ENCODE results near the gene GRP. TPM values are rescaled to one million over a fixed set of nuclear protein-coding genes. Genes with fewer than 3 reads are reported as not detected.

The GRP gene
- total and polyA plus RNA-seq, 9 donors, result 1.1 TPM; not detected in 8

DNA sequence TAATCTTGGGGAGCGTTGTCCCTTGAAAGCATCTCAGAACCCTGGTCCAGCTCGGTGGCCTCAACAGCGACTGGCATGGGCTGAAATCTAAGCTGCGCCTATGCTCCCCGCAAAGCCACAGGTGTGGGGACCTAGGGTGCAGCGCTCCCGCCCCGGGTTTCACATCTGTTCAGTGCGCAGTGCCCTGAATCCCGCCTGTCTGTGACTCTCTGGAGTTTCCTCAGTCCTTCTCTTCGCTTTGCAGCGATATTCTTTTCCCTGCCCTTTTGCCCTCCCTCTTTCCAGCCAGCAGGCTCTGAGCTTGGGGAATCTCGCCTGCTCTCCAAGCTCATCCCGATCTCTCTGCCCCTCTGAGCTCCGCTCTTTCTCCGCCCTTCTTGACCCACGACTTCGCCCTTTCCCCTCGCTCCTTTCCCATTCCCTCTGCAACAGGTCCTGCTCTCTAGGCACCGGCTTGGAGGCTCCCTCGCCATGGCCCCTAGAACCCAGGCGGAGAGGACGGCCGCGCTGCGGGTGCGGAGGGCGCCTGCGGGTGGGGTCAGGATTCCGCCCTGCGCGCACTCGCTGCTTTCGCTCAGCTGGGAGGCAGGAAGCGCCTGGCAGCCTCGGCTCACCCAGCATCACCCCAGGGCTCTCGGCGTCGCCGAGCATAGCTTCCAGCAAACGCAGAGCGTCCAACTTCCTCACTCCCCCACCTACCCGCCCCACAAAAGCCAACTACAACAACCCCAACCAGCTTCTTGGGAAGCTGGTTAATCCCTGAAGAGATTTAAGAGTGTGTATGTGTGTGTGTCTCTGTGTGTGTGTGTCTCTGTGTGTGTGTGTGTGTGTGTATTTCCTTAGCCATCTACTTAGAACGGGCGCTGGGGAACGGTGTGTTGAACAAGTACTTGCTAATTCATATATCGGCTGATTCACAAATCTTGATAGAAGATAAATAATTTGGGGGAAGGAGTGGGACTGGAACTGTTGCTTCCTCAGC lies 1.1 kb downstream of the GRP start:
- DNase-seq, result no peak
- WGBS, 3 donors, result 2 to 3% (median 3%) methylated on average over 47 of the region's 47 CpGs
- intact Hi-C loops (cut with DNase I), result no loop called here
- no peak overlapping the region for H3K27ac ChIP-seq
- no peaks in the 10 kb centered on the region for H3K4me1 ChIP-seq (ENCODE audit: insufficient read depth)
- no peaks in the 10 kb centered on the region for H3K27me3 ChIP-seq
- H3K36me3 ChIP-seq, result no peaks in the 10 kb centered on the region
- TF ChIP-seq EP300 (IDR thresholded peaks at IDR 0.05), result no peak
- no peak for TF ChIP-seq POLR2A (IDR thresholded peaks at IDR 0.05)
- TF ChIP-seq CTCF (IDR thresholded peaks at IDR 0.05), result no peak
- no peak overlapping the region for H3K4me3 ChIP-seq
- no peaks in the 10 kb centered on the region for H3K9me3 ChIP-seq

DNA sequence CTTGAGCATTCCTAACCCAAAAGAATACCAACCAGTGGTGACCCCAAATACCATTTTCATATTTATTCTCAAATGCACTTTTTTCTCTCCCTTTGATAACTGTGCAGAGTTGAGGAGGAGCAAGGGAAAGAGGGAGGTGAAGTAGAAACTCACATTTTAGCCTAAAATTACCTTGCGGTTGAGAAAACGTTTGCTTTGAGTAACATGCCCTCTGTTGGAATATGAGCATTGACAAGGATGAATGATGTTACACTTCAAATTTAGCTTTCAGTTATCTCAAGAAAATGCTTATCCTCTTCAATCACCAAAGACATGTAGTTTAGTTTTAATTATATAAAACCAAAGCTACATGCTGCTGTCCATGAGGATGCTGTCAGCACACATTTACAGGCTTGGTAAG lies 2.4 kb downstream of the GRP start:
- 69 to 84% (median 72%) methylated on average over 2 of the region's 2 CpGs for WGBS, 3 donors
- no peak overlapping the region for H3K4me3 ChIP-seq

DNA sequence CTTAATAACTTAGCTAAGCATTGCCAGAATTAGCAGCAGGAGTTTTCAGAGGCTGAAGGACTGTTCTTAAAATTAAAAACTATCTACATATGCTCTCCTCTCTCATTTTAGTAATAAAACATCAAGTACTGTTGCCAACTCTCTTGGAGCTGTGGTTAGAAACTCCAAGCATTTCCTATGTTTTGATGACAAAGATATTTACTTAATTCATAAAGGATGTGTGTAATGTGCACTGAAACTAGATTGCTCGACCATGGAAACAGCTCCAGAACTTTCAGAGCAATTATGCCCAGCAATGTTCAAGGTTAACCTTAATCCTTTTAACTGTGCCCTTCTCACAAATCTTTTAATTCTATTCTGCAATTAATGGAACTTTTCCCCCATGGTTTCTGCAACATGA lies 8.4 kb downstream of the GRP start:
- Histone ChIP-seq H3K27ac (no peak overlapping the region), H3K27me3 (no peaks in the 10 kb centered on the region), H3K36me3 (no peaks in the 10 kb centered on the region), H3K4me1 (ENCODE audit: insufficient read depth) (no peaks in the 10 kb centered on the region), H3K9me3 (no peaks in the 10 kb centered on the region), H3K4me3 (no peak overlapping the region)
- 3 to 11% (median 4%) methylated on average over 1 of the region's 1 CpG for whole genome bisulfite sequencing, 3 donors
- intact Hi-C loops (cut with DNase I), result no loop called here
- TF ChIP-seq EP300 (IDR thresholded peaks at IDR 0.05) (no peak), POLR2A (IDR thresholded peaks at IDR 0.05) (no peak), CTCF (IDR thresholded peaks at IDR 0.05) (no peak)
- DNase-seq, result no peak

More for the DNA sequence above, 2.4 kb downstream of the GRP start:
- intact Hi-C loops (cut with DNase I), result no loop called here
- Histone ChIP-seq H3K27me3 (no peaks in the 10 kb centered on the region), H3K36me3 (no peaks in the 10 kb centered on the region), H3K9me3 (no peaks in the 10 kb centered on the region), H3K4me1 (ENCODE audit: insufficient read depth) (no peaks in the 10 kb centered on the region), H3K27ac (no peak overlapping the region)
- TF ChIP-seq POLR2A (IDR thresholded peaks at IDR 0.05), result no peak
- no peak for TF ChIP-seq EP300 (IDR thresholded peaks at IDR 0.05)
- TF ChIP-seq CTCF (IDR thresholded peaks at IDR 0.05), result no peak
- no peak for DNase-seq

DNA sequence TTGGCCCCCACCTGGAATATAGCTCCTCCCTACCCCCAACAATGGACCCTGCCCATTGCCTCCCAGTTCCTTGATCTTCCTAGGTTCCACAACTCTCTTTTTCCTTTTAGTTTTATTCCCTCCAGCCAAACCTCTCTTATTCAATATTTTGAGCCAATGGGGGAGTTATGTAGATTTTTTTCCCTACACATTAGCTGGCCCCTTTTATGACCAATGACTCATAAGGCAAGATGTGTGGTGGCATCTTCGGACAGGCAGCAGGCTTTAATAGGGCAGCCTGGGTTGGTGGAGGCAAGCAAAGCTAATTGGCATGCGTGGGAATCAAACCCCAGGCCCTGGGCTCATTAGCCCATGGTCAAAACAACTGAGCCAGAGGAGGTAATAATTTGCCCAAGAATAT lies 9.2 kb downstream of the GRP start:
- no peaks in the 10 kb centered on the region for H3K27me3 ChIP-seq
- no peak for TF ChIP-seq EP300 (IDR thresholded peaks at IDR 0.05)
- no peak for TF ChIP-seq CTCF (IDR thresholded peaks at IDR 0.05)
- no peak for TF ChIP-seq POLR2A (IDR thresholded peaks at IDR 0.05)
- H3K4me1 ChIP-seq (ENCODE audit: insufficient read depth), result no peaks in the 10 kb centered on the region
- DNase-seq, result no peak
- 90 to 96% (median 91%) methylated on average over 2 of the region's 2 CpGs for WGBS, 3 donors
- H3K9me3 ChIP-seq, result no peaks in the 10 kb centered on the region
- no peak overlapping the region for H3K4me3 ChIP-seq
- H3K27ac ChIP-seq, result no peak overlapping the region
- intact Hi-C loops (cut with DNase I), result no loop called here
- no peaks in the 10 kb centered on the region for H3K36me3 ChIP-seq
